Activated CD4-positive, alpha-beta T cell treated with anti-CD3 and anti-CD28 coated beads for 24 hours (primary cell): Measurements from ENCODE around the gene MIDN.

Source experiments
- DNase-seq, 2 donors: peaks; one replicate each; pipeline ENCODE4 v3.0.0-alpha.2; 2020; ENCODE audit warnings: low read depth in 2 of 2

MIDN gene

GRCh38 chr19:1282588-1283206, 34.3 kb downstream of the MIDN start:
- DNase-seq, result no peak

DNA sequence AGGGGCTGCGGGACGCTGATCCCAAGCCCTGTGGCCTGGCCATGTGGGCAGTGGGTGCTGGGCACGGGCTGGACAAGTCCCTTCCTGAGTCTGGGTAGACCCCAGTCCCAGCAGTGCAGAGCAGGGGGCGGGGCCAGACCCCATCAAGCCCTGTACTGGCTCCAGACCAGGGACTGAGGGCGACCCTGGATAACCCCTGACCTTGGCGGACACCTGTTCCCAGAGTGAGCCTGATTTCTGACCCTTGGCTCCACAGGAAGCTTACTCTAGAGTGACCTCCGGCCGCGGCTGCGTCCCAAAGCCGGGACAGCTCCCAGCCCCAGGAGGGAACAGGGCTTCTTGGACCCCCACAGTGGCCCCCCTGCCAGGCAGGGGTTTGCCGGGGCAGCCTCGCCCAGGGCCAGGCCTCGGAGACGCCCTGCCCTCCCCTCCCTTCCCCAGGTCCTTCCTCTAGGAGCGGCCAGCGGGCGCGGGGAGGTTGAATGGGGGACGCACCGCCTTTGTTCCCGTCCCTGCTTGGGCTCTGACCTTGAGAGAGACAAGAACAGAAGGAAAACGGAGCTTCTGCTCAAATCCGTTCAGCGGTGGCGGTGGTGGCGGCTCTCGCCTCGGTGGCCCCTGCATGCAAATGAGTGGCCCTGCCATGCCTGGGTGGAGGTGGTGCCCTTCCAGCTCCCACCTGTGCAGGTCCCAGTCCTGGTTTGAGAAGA, 35.0 kb downstream of the MIDN start:
- DNase-seq, result no peak

DNA sequence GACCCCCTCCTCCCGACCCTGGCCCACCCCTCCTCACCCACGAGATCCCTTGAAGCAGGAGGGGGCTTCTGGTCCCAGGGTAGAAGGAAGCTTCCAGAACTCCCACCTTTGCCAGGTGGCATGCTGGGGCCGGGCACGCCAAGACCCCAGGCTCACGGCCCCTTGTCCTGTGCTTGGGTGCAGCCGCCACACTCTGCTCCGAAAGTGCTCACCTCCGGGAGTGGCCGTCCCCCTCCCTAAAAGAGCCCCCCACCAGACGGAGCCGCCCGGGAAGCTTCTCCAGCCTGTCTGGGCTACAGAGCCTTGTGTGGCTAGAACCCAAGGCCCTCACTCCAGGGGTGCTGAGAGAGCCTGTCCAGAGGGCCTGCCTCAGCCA, 35.5 kb downstream of the MIDN start:
- DNase-seq, result no peak

DNA sequence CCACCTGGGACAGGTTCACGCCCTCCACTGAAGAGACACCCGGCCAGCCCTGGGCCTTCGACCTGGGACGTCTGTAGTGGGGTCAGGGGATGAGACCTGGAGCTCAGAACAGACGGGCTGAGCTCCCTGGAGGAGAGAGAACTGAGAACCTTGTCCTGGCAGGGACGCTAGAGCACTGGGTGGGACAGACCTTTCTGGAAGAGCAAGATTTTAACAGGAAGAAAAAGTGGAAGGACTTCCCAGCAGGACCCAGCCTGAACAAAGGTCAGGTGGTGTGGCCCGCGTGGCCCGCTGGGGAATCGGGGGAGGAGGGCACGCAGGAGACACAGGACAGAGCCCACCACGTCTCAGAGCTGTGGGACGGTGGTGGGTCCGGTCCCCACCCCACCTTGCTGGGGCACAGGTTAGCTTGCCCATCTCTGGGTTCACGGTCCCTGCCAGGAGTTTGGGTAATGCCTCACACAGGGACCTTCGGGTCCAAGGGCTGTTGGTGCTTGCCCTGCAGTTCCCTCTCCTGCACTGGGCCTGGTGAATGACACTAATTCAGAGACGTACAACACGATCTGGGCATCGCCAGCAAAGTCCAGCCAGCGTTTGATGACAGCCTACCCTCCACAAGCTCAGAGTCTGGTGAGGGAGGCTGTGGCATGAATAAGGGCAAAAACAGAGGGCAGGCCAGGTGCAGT, 36.1 kb downstream of the MIDN start:
- no peak for DNase-seq

- DNase-seq, result no peak
These were observed 36.8 kb downstream of the MIDN start for GRCh38 chr19:1284979-1285736.

DNA sequence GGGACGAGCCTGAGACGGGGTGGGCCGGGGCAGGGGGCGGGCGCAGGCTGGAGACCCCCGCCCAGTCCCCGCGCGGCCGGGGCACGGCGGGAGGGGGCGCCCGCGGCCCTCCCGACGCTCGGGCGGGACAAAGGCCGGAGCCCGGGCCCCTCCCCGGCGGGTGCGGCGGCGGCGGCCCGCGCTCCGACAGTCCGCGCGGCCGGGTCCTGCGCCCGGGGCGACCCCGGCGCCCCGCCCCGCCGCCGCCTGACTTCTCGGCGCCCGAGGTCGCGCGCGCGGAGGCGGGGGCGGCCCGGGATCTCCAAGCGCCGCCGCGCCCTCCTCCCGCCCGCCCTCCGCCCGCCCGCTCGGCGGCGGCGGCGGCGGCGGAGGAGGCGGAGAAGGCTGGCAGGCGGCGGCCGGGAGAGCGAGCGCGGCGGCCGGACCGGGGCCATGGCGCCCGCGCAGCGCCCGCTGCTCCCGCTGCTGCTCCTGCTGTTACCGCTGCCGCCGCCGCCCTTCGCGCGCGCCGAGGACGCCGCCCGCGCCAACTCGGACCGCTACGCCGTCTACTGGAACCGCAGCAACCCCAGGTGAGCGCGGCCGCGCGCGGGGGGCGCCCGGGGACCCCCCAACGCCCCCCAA, 37.5 kb downstream of the MIDN start, which contains the start of gene EFNA2:
EFNA2 (plus strand) TSS at position 137 of the 624 bp plus-strand sequence; CDS start at position 433, 296 bp downstream.
- no peak for DNase-seq

GRCh38 chr19:1286487-1287353, 38.3 kb downstream of the MIDN start:
- no peak for DNase-seq

DNA sequence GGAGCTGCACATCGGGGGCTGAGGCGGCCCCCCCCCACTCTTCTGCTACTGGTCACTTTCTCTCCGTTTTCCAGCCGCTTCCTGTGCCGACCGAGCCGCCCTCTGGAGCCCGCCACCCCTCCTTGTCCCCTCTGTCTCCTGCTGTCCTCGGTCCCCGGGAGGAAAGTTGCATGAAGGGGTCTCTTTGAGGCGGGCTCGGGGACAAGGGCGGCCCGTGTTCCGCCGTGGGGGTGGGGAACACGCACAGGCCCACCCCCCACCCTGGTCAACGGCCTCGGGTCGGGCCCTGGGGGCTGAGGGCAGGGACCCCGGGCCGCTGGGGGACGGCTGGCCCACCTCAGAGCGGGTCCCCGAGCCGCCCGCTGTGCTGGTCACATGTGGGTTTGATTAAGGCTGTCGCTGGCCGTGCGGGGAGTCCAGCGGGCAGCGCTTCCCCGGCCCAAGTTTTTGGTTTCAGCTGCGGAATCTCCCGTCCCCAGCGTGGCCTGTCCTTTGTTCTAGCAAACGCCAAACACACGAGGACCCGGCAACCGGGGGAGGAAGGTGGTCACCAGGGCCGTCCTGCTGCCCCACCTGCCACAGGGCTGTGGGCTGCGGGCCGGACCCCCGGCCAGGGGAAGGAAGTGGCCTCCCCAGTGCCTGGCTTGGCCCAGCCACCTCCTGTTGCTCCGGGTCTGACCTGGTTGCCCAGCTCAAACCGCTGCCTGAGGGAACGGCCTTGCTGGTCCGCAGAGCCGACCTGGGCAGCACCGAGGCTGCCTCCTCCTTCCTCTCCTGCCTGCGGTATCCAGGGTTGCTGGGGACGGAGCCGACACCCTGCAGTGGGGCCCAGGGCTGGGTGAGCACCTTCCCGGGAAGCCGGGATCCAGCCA, 39.2 kb downstream of the MIDN start:
- DNase-seq, result no peak

DNA sequence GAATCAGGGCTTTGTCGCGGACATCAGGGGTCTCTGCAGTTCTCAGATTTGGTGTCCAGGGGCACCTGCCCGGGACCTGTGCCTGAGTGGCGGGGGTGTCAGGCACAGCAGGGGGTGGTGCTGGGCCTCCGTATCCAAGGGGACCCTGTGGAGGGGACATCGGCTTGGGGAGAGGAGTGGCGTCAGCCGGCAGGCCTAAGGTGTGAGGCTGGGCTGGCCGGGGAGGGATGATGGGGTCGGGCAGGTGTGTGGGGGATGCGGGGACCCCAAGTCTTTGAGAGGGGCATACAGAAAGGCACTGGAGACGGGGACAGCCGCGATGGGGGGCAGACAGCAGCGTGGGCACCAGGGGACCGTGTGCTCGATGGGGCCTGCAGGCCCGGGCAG, 39.8 kb downstream of the MIDN start:
- no peak for DNase-seq

DNA sequence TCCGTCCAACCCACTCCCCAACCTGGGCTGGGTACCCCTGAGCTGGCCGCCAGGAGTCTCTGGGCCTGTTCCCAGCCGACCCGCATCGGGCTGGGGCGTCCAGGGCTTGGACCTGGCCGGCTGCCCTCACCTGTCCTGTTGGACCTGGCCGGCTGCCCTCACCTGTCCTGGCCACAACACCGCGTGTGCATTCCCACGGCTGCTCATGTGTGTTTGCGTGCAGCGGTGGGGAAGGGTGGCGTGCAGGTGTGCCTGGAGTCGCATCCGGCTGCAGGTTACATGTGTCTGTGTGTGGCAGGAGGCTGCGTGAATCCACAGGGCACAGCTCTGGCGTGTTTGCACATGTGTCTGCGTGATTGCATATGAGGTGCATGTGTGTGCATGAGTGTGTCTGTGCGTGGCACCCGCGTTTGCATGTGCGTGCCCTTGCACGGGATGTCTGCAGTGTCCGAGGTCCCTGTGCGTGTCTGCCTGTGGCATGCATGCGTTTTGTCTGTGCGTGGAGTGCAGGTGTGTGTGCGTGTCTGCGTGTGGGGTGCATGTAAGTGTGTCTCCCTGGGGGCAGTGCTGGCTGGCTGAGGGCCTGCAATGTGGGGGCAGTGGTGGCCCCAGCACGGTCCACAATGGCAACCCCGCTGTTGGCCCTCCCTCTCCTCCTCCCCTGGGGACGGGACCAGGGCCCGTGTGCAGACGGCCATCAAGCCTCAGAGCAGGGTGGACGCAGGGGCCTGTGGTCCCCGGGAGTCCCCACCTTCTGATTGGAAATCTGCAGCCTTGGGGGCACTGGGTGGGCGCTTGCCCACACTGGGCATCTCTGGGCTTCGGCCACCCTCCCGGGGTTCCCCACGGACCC, 40.7 kb downstream of the MIDN start:
- no peak for DNase-seq

DNA sequence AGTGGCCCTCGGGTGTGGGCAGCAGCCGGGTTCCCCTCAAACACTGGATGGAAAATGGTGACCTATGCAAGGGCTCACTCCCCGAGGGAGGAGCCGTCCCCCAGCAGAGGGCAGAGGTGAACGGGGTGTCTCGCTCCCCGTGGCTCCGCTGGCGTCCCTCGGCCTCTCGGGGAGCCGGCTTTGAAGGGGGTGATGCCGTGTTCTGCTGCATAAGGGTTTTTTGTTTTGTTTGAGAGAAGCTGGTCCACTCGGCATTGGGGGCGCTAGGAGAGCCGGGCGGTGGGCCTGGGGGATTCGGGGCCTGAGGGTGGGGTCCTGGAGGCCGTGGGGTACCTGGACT, 41.3 kb downstream of the MIDN start:
- no peak for DNase-seq

- no peak for DNase-seq
These were observed 41.9 kb downstream of the MIDN start for GRCh38 chr19:1290196-1290702.

DNA sequence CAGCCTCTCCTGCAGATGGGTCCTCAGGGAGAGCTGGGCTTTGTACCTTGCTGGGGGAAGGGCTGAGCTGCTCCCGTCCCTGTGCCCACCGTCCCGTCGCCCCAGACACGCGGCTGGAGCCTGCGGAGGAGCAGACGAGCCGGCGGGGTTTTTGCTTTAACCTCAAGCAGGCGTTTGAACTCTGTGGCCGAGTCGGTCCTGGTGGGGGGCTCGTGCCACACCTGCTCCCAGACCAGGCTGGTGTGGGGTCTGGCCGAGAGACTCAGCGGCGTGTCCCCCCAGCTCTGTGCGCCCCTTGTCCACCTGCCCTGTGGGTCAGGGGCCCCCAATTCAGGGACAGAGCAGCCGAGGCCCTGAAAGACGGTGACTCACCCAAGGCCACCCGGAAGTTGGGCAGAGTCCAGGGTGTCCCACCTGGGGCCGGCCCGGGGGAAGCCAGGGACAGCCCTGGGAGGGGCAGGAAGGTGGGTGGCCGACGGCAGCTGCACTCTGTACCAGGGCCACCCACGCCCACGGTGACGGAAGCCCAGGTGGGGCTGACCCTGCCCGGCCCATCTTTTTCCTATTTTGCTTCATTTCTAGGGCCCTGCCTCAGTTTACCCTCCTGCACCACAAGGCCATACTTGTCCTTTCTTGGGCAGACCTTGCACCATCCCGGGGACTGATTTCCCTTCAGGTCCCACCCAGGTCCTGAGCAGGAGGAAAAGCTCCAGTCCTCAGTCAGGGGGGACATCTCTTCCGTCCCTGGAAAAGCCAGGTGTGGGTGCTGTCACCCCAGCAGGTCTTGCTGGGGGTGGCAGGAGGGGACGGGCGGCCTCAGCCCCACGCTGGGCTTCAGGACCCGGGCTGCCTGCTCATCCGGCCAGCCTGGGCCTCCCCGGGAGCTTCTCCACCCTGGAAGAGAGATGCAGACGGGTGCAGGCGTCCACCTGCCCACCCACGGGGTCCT, 42.6 kb downstream of the MIDN start:
- DNase-seq, result no peak

- no peak for DNase-seq
These were observed 43.5 kb downstream of the MIDN start for GRCh38 chr19:1291761-1292418.

GRCh38 chr19:1292419-1293151, 44.2 kb downstream of the MIDN start:
- no peak for DNase-seq

DNA sequence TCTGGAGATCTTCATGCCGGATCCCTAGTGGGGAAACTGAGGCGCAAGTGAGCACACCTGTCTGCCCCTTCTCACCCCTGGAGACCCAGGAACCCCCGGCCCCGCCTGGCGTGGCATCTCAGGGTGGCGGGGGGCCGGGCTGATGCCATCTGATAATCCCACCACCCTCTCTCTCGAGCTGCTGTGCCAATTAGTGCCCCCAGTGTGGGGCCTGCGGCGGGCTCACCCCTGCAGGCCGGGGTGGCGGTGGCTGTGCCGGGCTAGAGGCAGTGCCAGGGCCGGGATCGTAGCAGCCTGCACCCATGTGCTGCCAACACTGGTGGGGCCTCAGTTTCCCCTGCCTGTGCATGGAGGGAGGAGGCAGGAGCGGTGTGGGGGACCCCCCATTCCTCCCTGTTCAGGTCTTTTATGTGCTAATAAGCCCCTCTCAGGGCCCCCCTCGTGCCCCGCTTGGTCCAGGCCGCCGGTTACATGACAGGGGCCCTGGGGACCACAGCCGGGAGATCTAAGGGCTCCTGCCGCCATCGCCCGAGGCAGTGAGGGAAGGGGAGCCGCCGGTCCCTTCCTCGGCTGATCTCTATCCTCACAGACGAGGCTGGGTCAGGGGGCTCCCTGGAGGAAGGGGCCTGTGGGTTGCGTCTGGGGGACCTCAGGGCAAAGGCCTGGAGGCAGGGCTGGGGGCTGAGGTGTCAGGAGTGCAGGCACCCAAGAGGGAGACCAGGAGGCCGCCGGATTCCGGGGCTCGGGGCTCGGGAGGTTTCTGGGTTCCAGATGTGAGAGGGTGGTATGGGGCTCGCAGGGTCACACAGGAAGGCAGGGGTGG, 45.6 kb downstream of the MIDN start:
- no peak for DNase-seq
